ENCODE data around the gene BBOX1. TPM values are rescaled to one million over a fixed set of nuclear protein-coding genes. Genes with fewer than 3 reads are reported as not detected.

Gene BBOX1
- total RNA-seq, 1 experiment from 2014 or later: not detected

Other genes starting within 250 kb of the BBOX1 start
- 0.11 and 0.60 TPM in 2 replicates for gene FIBIN, start 46.7 kb upstream of the BBOX1 start, total RNA-seq (2014; rRNA removed; shearing (Covaris generic))